Trophoblast cell (in vitro differentiated cells and primary cell): Measurements from ENCODE around the gene PNMA6E.

Experiments used
- DNase-seq, 2 donors: peaks; one replicate each; pipeline ENCODE4 v3.0.0-alpha.2; 2016
- H2AFZ ChIP-seq: 2 replicates; pipeline ENCODE4 v1.6.1; 2013; ENCODE audit warnings: low read length, moderate library complexity, mild to moderate bottlenecking; ENCODE audit not compliant: insufficient read depth, poor library complexity
- H2AK5ac ChIP-seq: 2 replicates; pipeline ENCODE4 v1.6.1; 2013; ENCODE audit warnings: mild to moderate bottlenecking, low read length
- H2BK120ac ChIP-seq: 2 replicates; pipeline ENCODE4 v1.6.1; 2013; ENCODE audit warnings: low read length, mild to moderate bottlenecking, moderate library complexity; ENCODE audit not compliant: insufficient read depth, poor library complexity
- H2BK12ac ChIP-seq: 2 replicates; pipeline ENCODE4 v1.6.1; 2013; ENCODE audit warnings: mild to moderate bottlenecking, low read length, moderate library complexity
- H2BK5ac ChIP-seq: 2 replicates; pipeline ENCODE4 v1.6.1; 2013; ENCODE audit warnings: low read length, low read depth, moderate library complexity, mild to moderate bottlenecking; ENCODE audit not compliant: poor library complexity
- H3K14ac ChIP-seq: 2 replicates; pipeline ENCODE4 v1.6.1; 2013; ENCODE audit warnings: mild to moderate bottlenecking, low read length
- H3K18ac ChIP-seq: 2 replicates; pipeline ENCODE4 v1.6.1; 2013; ENCODE audit warnings: mild to moderate bottlenecking, low read length
- H3K23ac ChIP-seq: 2 replicates; pipeline ENCODE4 v1.6.1; 2013; ENCODE audit warnings: low read length
- H3K27ac ChIP-seq: 2 replicates; pipeline ENCODE4 v1.5.1; 2013; ENCODE audit warnings: low read depth, mild to moderate bottlenecking, inconsistent platforms, low read length, moderate library complexity
- H3K27me3 ChIP-seq: 2 replicates; pipeline ENCODE4 v1.6.1; 2013; ENCODE audit warnings: inconsistent platforms, mild to moderate bottlenecking, low read length, moderate library complexity; ENCODE audit not compliant: insufficient read depth
- H3K36me3 ChIP-seq, 2 experiments: 1 replicate in 1 of 2; 2 replicates in 1 of 2; pipeline ENCODE4 v1.6.1; 2013; ENCODE audit warnings: low read length in 2 of 2, mild to moderate bottlenecking in 2 of 2, moderate library complexity in 1 of 2; ENCODE audit not compliant: insufficient read depth in 2 of 2, control insufficient read depth in 1 of 2
- H3K4ac ChIP-seq: 2 replicates; pipeline ENCODE4 v1.6.1; 2013; ENCODE audit warnings: low read depth, mild to moderate bottlenecking, low read length, moderate library complexity
- H3K4me1 ChIP-seq, 2 experiments: 1 replicate in 1 of 2; 2 replicates in 1 of 2; pipeline ENCODE4 v1.6.1; 2013; ENCODE audit warnings: low read length in 2 of 2, mild to moderate bottlenecking in 2 of 2, moderate library complexity in 1 of 2; ENCODE audit not compliant: insufficient read depth in 2 of 2, control insufficient read depth in 1 of 2
- H3K4me2 ChIP-seq: 2 replicates; pipeline ENCODE4 v1.6.1; 2013; ENCODE audit warnings: inconsistent platforms, mild to moderate bottlenecking, low read length, moderate library complexity
- H3K4me3 ChIP-seq: 2 replicates; pipeline ENCODE4 v1.5.1; 2013; ENCODE audit warnings: mild to moderate bottlenecking, low read depth, low read length, inconsistent platforms
- H3K79me1 ChIP-seq: one replicate; pipeline ENCODE4 v1.6.1; 2013; ENCODE audit warnings: low read length
- H3K79me2 ChIP-seq: 2 replicates; pipeline ENCODE4 v1.6.1; 2013; ENCODE audit warnings: low read length, mild to moderate bottlenecking; ENCODE audit not compliant: control insufficient read depth, insufficient read depth, poor library complexity
- H3K9ac ChIP-seq: 2 replicates; pipeline ENCODE4 v1.6.1; 2013; ENCODE audit warnings: mild to moderate bottlenecking, low read length
- H3K9me3 ChIP-seq: 2 replicates; pipeline ENCODE4 v1.6.1; 2013; ENCODE audit warnings: low read depth, mild to moderate bottlenecking, control low read depth, inconsistent platforms, low read length; ENCODE audit not compliant: insufficient read depth
- H4K12ac ChIP-seq: 2 replicates; pipeline ENCODE4 v1.6.1; 2013; ENCODE audit warnings: low read depth, mild to moderate bottlenecking, low read length, moderate library complexity
- H4K8ac ChIP-seq: 2 replicates; pipeline ENCODE4 v1.6.1; 2013; ENCODE audit warnings: low read depth, mild to moderate bottlenecking, low read length, moderate library complexity
- H4K91ac ChIP-seq: one replicate; pipeline ENCODE4 v1.6.1; 2013; ENCODE audit warnings: low read depth, mild to moderate bottlenecking, low read length, moderate library complexity
- WGBS: extraction: QIAGEN DNeasy Blood & Tissue Kit; methylation state at CpG from one replicate; pipeline ENCODE4 v1.1.7; 2013; ENCODE audit warnings: missing lambda C conversion rate; ENCODE audit not compliant: insufficient read length, insufficient coverage; ENCODE audit errors: extremely low coverage; 5-methylcytosine and 5-hydroxymethylcytosine counted together

PNMA6E gene

GRCh38 chrX:153351981-153352380, 49.2 kb downstream of the PNMA6E start:
- Histone ChIP-seq H3K36me3 (peaks cover 23% of the 10 kb centered on the region in 2 experiments), H3K4me3 (no peak overlapping the region), H3K4me1 (no peaks in the 10 kb centered on the region), H3K27ac (no peak overlapping the region), H2AFZ (no peak overlapping the region), H3K79me2 (no peaks in the 10 kb centered on the region), H3K9ac (no peak overlapping the region), H2BK5ac (no peak overlapping the region), H3K18ac (no peak overlapping the region), H4K12ac (no peak overlapping the region), H4K91ac (no peak overlapping the region), H2AK5ac (no peak overlapping the region), H3K27me3 (no peaks in the 10 kb centered on the region), H3K4ac (no peak overlapping the region), H3K79me1 (no peaks in the 10 kb centered on the region), H3K14ac (no peak overlapping the region), H3K9me3 (peaks cover 2% of the 10 kb centered on the region), H2BK12ac (no peak overlapping the region), H2BK120ac (no peak overlapping the region), H3K23ac (no peak overlapping the region), H4K8ac (no peak overlapping the region), H3K4me2 (no peak overlapping the region)
- WGBS: no CpG with 5 or more reads among the region's 8 CpGs
- DNase-seq: no peak

- Histone ChIP-seq H3K23ac (no peak overlapping the region), H3K4me2 (no peak overlapping the region), H3K4me1 (no peaks in the 10 kb centered on the region), H3K79me2 (no peaks in the 10 kb centered on the region), H3K4me3 (no peak overlapping the region), H4K8ac (no peak overlapping the region), H3K79me1 (no peaks in the 10 kb centered on the region), H3K18ac (no peak overlapping the region), H2AK5ac (no peak overlapping the region), H2BK5ac (no peak overlapping the region), H2AFZ (no peak overlapping the region), H3K27ac (no peak overlapping the region), H2BK12ac (no peak overlapping the region), H3K14ac (no peak overlapping the region), H2BK120ac (no peak overlapping the region), H4K91ac (no peak overlapping the region), H3K9me3 (no peaks in the 10 kb centered on the region), H3K36me3 (peaks cover 32 to 37% of the 10 kb centered on the region in 2 experiments), H3K9ac (no peak overlapping the region), H3K27me3 (no peaks in the 10 kb centered on the region), H4K12ac (no peak overlapping the region), H3K4ac (no peak overlapping the region)
- WGBS: no CpG with 5 or more reads among the region's 5 CpGs
- no peak for DNase-seq
Measured at GRCh38 chrX:153349952-153350351, 51.2 kb downstream of the PNMA6E start.

GRCh38 chrX:153348421-153348820, 52.7 kb downstream of the PNMA6E start:
- Histone ChIP-seq H3K4me3 (no peak overlapping the region), H2AK5ac (no peak overlapping the region), H4K8ac (no peak overlapping the region), H3K9me3 (no peaks in the 10 kb centered on the region), H2AFZ (no peak overlapping the region), H2BK5ac (no peak overlapping the region), H3K27ac (no peak overlapping the region), H3K23ac (no peak overlapping the region), H3K27me3 (no peaks in the 10 kb centered on the region), H3K79me1 (no peaks in the 10 kb centered on the region), H3K4ac (no peak overlapping the region), H3K14ac (no peak overlapping the region), H3K36me3 (peaks cover 45% of the 10 kb centered on the region in 2 experiments), H3K4me2 (no peak overlapping the region), H3K18ac (no peak overlapping the region), H3K79me2 (no peaks in the 10 kb centered on the region), H2BK120ac (no peak overlapping the region), H4K91ac (no peak overlapping the region), H2BK12ac (no peak overlapping the region), H3K9ac (no peak overlapping the region), H3K4me1 (no peaks in the 10 kb centered on the region), H4K12ac (no peak overlapping the region)
- no CpG with 5 or more reads among the region's 8 CpGs for WGBS
- DNase-seq: no peak

GRCh38 chrX:153347530-153347929, 53.6 kb downstream of the PNMA6E start:
- Histone ChIP-seq H4K12ac (no peak overlapping the region), H4K91ac (no peak overlapping the region), H2BK12ac (no peak overlapping the region), H3K4me2 (no peak overlapping the region), H2BK120ac (no peak overlapping the region), H2AK5ac (no peak overlapping the region), H3K79me1 (no peaks in the 10 kb centered on the region), H3K4me3 (no peak overlapping the region), H3K23ac (no peak overlapping the region), H3K27ac (no peak overlapping the region), H3K27me3 (no peaks in the 10 kb centered on the region), H3K9ac (no peak overlapping the region), H3K9me3 (no peaks in the 10 kb centered on the region), H3K4ac (no peak overlapping the region), H3K18ac (no peak overlapping the region), H2AFZ (no peak overlapping the region), H3K14ac (no peak overlapping the region), H3K36me3 (peaks cover 45% of the 10 kb centered on the region in 2 experiments), H3K4me1 (no peaks in the 10 kb centered on the region), H4K8ac (no peak overlapping the region), H2BK5ac (no peak overlapping the region), H3K79me2 (no peaks in the 10 kb centered on the region)
- DNase-seq: no peak
- no CpG with 5 or more reads among the region's 38 CpGs for WGBS
